Activated T-cell treated with anti-CD3 and anti-CD28 coated beads, Interleukin-2, amount 50 U/mL, for 72 hours (primary cell): ENCODE data around the gene EPB41L1. TPM values are rescaled to one million over a fixed set of nuclear protein-coding genes. Genes with fewer than 3 reads are reported as not detected.

ENCODE experiments used
- ATAC-seq, 2 donors: fragments of 150-1000 bp; cut with Tn5 transposase; replicated peaks in 1 of 2; 2 replicates each; pipeline ENCODE4 v1.10.0; 2021; ENCODE audit warnings: moderate library complexity in 2 of 2, mild to moderate bottlenecking in 1 of 2
- DNase-seq, 2 donors: peaks; one replicate each; pipeline ENCODE4 v3.0.0; 2021 to 2022; ENCODE audit warnings: mixed read lengths in 1 of 2
- H3K27ac Mint-ChIP-seq: one replicate; pipeline ENCODE4 v1.8.0; 2022; ENCODE audit warnings: mild to moderate bottlenecking, moderate library complexity, mixed read lengths
- H3K27me3 Mint-ChIP-seq: one replicate; pipeline ENCODE4 v1.8.0; 2022; ENCODE audit warnings: low read depth, mixed read lengths
- H3K36me3 Mint-ChIP-seq, 2 donors: one replicate each; pipeline ENCODE4 v1.8.0; 2022; ENCODE audit warnings: mixed read lengths in 2 of 2, mild to moderate bottlenecking in 1 of 2; ENCODE audit not compliant: insufficient read depth in 2 of 2
- H3K4me1 Mint-ChIP-seq: one replicate; pipeline ENCODE4 v1.8.0; 2022; ENCODE audit warnings: low read depth, mixed read lengths
- H3K4me3 Mint-ChIP-seq, 2 donors: one replicate each; pipeline ENCODE4 v1.8.0; 2022; ENCODE audit warnings: mild to moderate bottlenecking in 2 of 2, mixed read lengths in 2 of 2, moderate library complexity in 2 of 2
- H3K9me3 Mint-ChIP-seq, 2 donors: one replicate each; pipeline ENCODE4 v1.8.0; 2022; ENCODE audit warnings: mixed read lengths in 2 of 2
- total RNA-seq, 2 donors: library from RNA; stranded (reverse); gene quantifications; one replicate each; pipeline ENCODE4 v1.2.3, GENCODE V29; 2022

Gene EPB41L1
- total RNA-seq, 2 donors from 2014 or later: 0.51 to 0.70 TPM

DNA sequence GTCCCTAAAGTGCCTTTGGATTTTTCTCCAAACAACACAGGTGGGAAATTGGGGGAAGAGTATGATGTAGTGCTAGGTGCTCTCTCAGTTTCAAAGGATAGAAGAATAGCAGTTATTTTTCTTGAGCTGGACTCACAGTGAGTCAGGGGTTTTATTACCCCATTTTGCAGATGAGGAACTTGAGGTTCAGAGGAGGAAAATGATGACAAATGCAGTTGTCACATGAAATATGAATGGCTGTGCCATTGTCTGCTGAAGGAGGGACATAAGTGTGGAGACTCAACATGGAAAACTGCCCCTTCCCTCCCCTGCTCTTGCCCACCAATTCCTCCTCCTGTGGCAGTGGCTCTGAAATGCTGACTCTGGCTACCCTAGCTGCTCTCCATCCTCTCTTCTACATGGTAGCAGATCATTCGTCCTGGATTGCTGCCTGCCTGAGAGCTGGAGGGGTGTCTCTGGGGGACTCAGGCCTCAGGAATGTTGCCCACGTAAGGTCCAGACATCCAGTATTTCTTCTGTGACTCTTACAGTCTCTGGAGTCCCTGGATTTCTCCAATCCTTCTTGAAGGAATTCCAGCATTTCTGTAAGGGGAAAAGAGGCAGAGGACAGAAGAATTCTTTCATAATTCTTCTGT is 37.6 kb upstream of the EPB41L1 start:
- Mint-ChIP-seq H3K27me3 (peaks cover 26% of the 10 kb centered on the region), H3K36me3 (no peaks in the 10 kb centered on the region), H3K4me3 (no peak overlapping the region), H3K4me1 (no peaks in the 10 kb centered on the region), H3K27ac (no peak overlapping the region), H3K9me3 (no peaks in the 10 kb centered on the region)
- DNase-seq: no peak
- ATAC-seq: no peak

DNA sequence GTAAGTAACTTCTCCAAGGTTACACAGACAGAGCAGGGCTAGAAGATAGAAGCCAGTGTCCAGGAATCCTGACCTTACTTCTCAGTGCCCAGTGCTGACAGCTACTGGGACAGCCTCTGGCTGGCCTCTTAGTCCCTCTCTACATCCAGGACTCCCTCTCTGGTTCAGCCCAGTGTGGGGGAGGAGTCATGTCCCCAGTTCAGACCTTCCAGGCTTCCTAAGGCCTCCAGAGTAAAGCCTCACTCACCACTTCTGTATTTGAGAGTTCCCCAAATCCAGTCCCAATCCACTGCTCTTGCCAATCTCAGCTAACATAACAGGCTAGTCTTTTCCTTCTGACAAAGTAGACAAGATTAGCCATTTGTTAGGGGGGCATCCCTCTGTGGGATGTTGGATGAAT is 36.9 kb upstream of the EPB41L1 start:
- Mint-ChIP-seq H3K4me3 (no peak overlapping the region), H3K36me3 (no peaks in the 10 kb centered on the region), H3K4me1 (no peaks in the 10 kb centered on the region), H3K9me3 (no peaks in the 10 kb centered on the region), H3K27ac (no peak overlapping the region), H3K27me3 (peaks cover 26% of the 10 kb centered on the region)
- no peak for ATAC-seq
- DNase-seq: no peak

DNA sequence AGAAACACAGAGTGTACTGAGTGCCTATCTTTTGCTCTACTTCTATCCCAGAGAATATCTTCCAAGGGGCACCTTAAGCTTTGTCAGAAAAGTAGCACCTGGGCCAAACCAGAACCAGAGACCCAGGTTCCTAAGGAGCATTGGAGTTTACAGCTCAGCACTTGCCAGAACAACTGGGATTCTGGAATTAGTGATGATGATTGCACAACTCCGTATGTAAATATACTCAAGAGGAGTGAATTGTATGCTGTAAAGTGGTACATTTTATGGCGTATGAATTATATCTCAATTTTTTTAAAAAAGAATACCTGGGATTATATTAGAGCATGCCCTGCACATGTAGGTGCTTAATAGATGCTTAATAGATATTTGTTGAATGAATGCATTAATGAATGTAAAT is 36.2 kb upstream of the EPB41L1 start:
- Mint-ChIP-seq H3K27me3 (peaks cover 21% of the 10 kb centered on the region), H3K36me3 (no peaks in the 10 kb centered on the region), H3K4me3 (no peak overlapping the region), H3K4me1 (no peaks in the 10 kb centered on the region), H3K9me3 (no peaks in the 10 kb centered on the region), H3K27ac (no peak overlapping the region)
- ATAC-seq: no peak
- no peak for DNase-seq

DNA sequence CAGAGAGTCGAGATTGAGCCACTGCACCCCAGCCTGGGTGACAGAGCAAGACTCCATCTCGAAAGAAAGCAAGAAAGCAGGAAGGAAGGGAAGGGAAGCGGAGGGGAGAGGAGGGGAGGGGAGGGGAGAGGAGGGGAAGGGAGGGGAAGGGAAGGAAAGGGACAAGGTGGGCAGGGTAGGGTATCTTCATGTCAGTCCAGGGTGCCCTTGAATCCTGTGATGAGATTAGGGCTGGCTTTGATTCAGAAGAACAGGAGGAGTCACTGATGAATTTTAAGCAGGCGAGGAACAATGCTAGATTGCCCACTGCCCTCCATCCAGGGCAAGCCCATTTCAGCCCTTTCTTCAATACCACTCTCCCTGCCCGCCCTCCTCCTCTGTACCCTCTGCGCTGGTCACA is 35.0 kb upstream of the EPB41L1 start:
- DNase-seq (no peak), ATAC-seq (no peak)
- Mint-ChIP-seq H3K27me3 (peaks cover 17% of the 10 kb centered on the region), H3K36me3 (no peaks in the 10 kb centered on the region), H3K4me1 (no peaks in the 10 kb centered on the region), H3K27ac (no peak overlapping the region), H3K4me3 (no peak overlapping the region), H3K9me3 (no peaks in the 10 kb centered on the region)

DNA sequence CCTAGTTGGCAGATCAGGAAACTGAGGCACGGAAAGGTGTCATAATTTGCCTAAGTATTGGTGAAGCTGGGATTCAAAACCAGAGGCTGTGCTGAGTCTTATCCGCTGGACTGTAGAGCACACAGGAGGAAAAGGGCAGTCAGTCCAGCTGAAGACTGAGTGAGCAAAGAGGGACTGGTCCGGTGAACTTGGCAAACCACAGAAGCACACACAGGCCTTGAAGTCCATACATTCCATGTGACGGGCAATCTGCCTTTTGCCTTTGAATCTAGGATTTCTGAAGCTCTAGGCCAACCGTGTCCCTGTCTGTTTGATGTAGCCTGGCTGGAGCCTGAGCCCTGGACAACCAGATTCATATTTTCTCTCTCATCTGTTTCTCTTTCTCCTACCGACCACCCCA is 34.3 kb upstream of the EPB41L1 start:
- Mint-ChIP-seq H3K27me3 (peaks cover 16% of the 10 kb centered on the region), H3K4me3 (no peak overlapping the region), H3K4me1 (no peaks in the 10 kb centered on the region), H3K36me3 (no peaks in the 10 kb centered on the region), H3K27ac (no peak overlapping the region), H3K9me3 (no peaks in the 10 kb centered on the region)
- no peak for DNase-seq
- ATAC-seq: no peak

DNA sequence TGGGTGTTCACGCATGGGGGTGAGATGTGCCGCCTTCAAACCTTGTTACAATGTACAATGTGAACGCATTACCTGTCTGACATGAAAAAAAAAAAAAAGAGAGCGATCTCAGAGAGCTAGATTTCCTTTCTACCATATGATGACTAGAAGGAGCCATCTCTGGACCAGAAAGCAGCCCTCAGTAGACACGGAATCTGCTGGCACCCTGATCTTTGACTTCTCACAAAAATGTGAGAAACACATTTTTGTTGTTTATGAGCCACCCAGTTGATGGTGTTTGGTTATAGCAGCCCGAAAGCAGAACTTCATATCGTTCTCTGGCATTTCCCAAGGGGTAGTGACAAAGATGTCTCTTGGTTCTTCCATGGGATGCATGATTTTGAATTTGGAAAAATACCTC is 33.5 kb upstream of the EPB41L1 start:
- ATAC-seq (no peak), DNase-seq (no peak)
- H3K4me3 Mint-ChIP-seq: no peak overlapping the region
- no peaks in the 10 kb centered on the region for H3K9me3 Mint-ChIP-seq
- H3K36me3 Mint-ChIP-seq: no peaks in the 10 kb centered on the region
- no peaks in the 10 kb centered on the region for H3K4me1 Mint-ChIP-seq
- H3K27me3 Mint-ChIP-seq: peaks cover 10% of the 10 kb centered on the region
- no peak overlapping the region for H3K27ac Mint-ChIP-seq

DNA sequence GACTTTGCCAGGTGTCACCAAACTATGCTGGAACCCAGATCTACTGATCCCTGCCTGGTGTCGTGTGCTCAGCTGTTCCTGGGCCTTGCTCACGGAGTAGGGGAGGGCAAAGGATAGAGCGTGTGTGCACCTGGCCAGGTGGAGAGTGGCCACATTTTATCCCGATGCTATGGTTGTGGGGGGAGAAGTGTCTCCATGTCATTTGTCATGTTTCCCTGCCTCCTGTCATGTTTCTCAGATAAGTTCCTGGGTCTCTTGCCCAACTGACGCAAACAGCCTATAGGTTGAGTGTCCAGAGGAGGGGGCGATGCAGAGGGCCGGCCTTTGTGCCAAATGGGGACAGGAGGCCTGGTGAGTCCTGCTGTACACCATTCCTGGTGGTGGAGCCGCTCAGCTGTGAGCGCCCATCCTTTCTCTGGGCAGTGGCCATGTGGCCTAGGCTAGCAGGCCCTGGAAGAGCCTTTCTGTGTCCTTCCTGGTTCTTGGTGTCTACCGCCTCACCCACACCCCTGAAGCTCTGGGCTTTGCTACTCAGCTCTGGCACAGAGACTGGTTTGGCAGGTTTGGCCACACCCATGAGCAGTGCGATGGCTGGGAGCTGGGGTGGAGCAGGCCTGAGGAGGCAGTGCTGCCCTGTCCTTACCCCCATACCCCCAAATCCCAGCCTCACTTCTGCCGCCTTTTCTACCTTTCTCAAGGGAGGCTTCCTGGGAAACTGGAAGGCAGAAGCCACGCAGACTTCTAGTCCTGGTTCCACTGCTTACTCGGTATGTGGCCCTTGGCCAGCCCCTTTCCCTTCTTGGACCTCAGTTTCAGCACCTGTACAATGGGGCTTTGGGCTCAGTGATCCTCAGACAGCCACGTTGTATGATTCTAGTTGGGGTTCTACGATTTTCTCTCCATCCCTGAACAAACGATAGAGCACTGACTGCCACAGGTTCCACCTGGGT is 32.3 kb upstream of the EPB41L1 start:
- peak overlapping the region; percentile 9 for H3K27ac Mint-ChIP-seq
- no peaks in the 10 kb centered on the region for H3K9me3 Mint-ChIP-seq
- peaks cover 7% of the 10 kb centered on the region for H3K27me3 Mint-ChIP-seq
- H3K36me3 Mint-ChIP-seq: no peaks in the 10 kb centered on the region
- H3K4me3 Mint-ChIP-seq: no peak overlapping the region
- DNase-seq (no peak), ATAC-seq (no peak)
- no peaks in the 10 kb centered on the region for H3K4me1 Mint-ChIP-seq

DNA sequence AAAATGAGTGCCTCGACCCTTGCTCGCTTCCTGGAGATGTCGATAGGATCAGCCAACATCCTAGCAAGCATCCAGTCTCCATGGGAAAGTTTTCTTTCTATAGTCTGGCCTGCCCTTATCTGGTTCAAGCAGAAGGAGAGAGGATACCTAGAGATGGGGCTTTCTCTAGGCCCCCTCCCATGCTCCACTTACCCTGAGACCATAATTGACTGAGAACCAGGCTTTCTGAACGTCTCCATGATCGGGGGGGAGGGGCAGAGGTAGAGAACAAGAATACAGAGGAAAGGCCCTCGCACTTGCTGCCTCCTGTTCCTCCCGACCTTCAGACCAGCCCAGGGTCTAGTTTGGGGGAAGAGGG is 31.6 kb upstream of the EPB41L1 start:
- Mint-ChIP-seq H3K4me3 (no peak overlapping the region), H3K36me3 (no peaks in the 10 kb centered on the region), H3K4me1 (no peaks in the 10 kb centered on the region), H3K27me3 (peaks cover 7% of the 10 kb centered on the region), H3K9me3 (no peaks in the 10 kb centered on the region), H3K27ac (peak overlapping the region; percentile 9)
- no peak for DNase-seq
- no peak for ATAC-seq

DNA sequence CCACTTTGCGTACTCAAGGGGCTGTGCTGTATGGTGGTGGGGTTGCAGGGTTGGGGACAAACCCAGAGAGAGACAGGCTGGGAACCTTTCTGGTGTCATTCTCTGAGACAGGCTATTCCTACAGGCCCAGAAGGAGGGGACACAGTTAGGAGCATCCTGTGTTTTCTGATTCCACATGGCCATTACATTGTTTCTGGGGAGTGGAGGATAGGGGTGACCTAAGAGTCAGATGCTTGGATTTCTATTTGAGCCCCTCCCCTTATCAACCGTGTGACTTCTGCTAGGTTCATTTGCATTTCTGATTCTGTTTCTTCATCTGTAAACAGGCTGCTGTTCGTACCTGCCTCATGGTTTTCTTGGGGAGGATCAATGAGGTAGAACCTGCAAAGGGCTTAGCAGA is 29.4 kb upstream of the EPB41L1 start:
- H3K36me3 Mint-ChIP-seq: no peaks in the 10 kb centered on the region
- H3K27ac Mint-ChIP-seq: no peak overlapping the region
- ATAC-seq (no peak), DNase-seq (no peak)
- no peaks in the 10 kb centered on the region for H3K27me3 Mint-ChIP-seq
- no peaks in the 10 kb centered on the region for H3K4me1 Mint-ChIP-seq
- no peak overlapping the region for H3K4me3 Mint-ChIP-seq
- no peaks in the 10 kb centered on the region for H3K9me3 Mint-ChIP-seq

DNA sequence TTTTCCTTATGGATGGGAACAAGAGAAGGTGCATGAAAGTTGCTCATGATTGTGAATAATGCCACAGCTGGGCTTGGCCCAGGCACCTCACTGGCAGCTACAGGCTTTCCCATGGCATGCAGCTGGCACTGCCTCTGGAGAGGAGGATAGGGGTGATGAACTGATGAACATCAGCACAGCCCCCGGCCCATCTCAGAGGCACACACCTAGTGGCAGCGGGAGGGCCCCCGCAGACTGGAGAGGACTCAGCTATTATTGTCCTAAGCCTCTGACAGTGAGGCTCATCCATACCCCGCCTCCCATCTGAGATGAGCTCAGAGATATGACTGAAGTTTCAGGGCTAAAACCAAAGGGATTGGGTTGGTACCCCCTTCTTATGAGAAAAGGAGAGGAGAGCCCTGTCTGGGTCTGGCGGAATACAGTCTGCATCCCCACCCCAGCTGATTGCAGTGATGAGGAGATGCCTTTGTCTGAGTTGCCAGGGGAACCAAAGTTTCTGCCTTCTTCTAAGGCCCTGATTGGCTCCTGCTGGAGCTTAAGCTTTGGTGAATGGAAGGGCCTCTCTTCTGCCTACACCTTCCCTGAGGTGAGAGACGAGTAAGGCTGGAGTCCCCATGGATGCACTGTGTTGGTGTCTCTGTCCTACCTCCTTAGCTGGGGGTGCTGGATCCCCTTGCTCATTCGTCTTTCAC is 27.6 kb upstream of the EPB41L1 start:
- H3K27me3 Mint-ChIP-seq: no peaks in the 10 kb centered on the region
- no peak for ATAC-seq

DNA sequence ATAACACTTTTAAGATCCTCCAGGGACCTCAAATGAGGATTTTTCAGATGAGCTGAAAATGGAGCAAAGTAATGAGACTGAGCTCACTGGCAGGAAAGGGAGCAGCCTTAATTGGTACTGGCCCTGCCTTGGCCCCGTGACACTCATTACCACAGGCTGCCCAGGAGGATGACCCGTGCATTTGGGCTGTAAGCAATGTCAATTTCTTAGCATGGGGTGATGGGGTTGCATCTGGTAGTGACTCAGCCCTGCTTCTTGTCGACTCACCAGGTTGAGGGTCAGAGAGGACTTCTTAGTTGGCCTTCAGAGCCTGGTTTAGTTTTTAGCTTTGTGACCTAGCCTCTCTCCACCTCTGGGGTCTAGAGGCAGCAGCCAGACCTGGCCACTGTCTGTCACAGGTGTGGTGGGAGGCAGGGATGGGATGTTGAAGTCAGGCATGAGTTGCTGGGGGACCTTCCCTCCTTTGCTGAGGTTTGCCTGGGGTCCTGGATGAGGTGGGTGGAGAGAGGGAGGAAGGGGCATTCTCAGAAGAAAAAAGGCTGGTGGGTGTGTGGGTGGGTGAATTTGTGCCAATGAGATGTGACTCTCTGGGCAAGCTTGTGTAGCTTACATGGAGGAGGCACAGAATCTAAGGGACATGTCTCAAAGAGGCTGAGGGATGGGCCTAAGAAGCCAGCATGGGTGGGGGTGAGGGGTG is 25.9 kb upstream of the EPB41L1 start:
- no peak overlapping the region for H3K27ac Mint-ChIP-seq
- H3K4me1 Mint-ChIP-seq: no peaks in the 10 kb centered on the region
- H3K4me3 Mint-ChIP-seq: no peak overlapping the region
- H3K36me3 Mint-ChIP-seq: no peaks in the 10 kb centered on the region
- ATAC-seq: peak in 1 of 2 donors; percentile 33
- DNase-seq: no peak
- no peaks in the 10 kb centered on the region for H3K9me3 Mint-ChIP-seq
- H3K27me3 Mint-ChIP-seq: no peaks in the 10 kb centered on the region

More for the DNA sequence above, 27.6 kb upstream of the EPB41L1 start:
- DNase-seq: no peak
- H3K27ac Mint-ChIP-seq: no peak overlapping the region
- no peak overlapping the region for H3K4me3 Mint-ChIP-seq
- no peaks in the 10 kb centered on the region for H3K9me3 Mint-ChIP-seq
- no peaks in the 10 kb centered on the region for H3K4me1 Mint-ChIP-seq
- H3K36me3 Mint-ChIP-seq: no peaks in the 10 kb centered on the region

DNA sequence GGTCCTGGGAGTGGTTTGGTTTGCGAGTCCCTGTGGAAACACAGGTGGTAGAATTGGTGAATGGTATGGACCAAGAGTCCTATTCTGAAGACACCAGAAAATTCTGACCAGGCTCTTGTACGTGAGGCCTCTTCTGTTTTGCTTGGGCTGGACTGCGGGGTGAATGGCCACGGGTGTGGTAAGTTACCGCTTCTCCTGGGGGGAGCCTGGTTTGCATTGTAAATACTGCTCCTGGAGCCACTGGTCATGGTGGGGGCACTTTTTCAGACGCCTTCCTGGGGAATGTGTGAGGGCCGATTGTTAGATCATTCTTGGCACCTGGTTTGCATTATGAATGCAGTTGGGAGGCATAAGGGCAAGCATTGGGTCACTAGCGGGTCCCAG is 25.4 kb upstream of the EPB41L1 start:
- ATAC-seq (no peak), DNase-seq (no peak)
- no peak overlapping the region for H3K27ac Mint-ChIP-seq
- no peaks in the 10 kb centered on the region for H3K9me3 Mint-ChIP-seq
- H3K27me3 Mint-ChIP-seq: no peaks in the 10 kb centered on the region
- no peaks in the 10 kb centered on the region for H3K4me1 Mint-ChIP-seq
- no peaks in the 10 kb centered on the region for H3K36me3 Mint-ChIP-seq
- no peak overlapping the region for H3K4me3 Mint-ChIP-seq

DNA sequence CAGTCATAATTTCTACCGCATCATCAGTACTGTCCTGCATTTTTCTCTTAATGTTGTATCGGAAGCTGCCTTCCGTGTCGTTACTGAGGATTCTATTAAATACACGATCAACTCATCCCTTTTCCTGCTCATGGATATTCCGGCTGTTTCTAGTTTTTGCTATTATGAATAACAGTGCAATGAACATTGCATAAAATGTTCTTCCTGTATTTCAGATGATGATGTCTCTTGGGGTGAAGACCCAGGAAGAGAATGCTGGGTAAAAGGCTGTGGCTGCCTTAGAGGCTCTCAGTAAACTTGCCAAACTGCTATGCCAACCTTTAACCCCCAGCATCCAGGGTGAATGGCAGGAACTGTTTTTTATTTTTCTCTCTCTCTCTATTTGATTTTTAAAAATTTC is 24.1 kb upstream of the EPB41L1 start:
- Mint-ChIP-seq H3K27ac (no peak overlapping the region), H3K27me3 (no peaks in the 10 kb centered on the region), H3K9me3 (no peaks in the 10 kb centered on the region), H3K36me3 (no peaks in the 10 kb centered on the region), H3K4me1 (no peaks in the 10 kb centered on the region), H3K4me3 (no peak overlapping the region)
- DNase-seq (no peak), ATAC-seq (no peak)
